Mucosa of gallbladder (tissue), 1 donor: ENCODE measurements around the gene KRTAP2-3. TPM values are rescaled to one million over a fixed set of nuclear protein-coding genes. Genes with fewer than 3 reads are reported as not detected.

Experiments used
- DNase-seq: peaks from one replicate; pipeline ENCODE4 v3.0.0-alpha.2; 2020; ENCODE audit warnings: low spot score
- total RNA-seq: library from RNA; stranded (reverse); gene quantifications from one replicate; pipeline ENCODE4 v1.2.1, GENCODE V29; 2021
- donor health status: DM: no; HTN: no; CAD: no.

Gene KRTAP2-3
- total RNA-seq, 1 donor from 2014 or later = not detected

GRCh38 chr17:41029633-41030245, 30.2 kb downstream of the KRTAP2-3 start, which contains the start of gene KRTAP1-4:
Gene KRTAP1-4, minus strand, starts transcription at chr17:41030195. Its CDS starts 117 bp downstream, at chr17:41030078.
- DNase-seq = no peak

GRCh38 chr17:41026715-41027471, 33.0 kb downstream of the KRTAP2-3 start, which contains the start of gene KRTAP1-5:
Gene KRTAP1-5, minus strand, starts transcription at chr17:41027208. Its CDS starts 53 bp downstream, at chr17:41027155.
- no peak for DNase-seq

- DNase-seq = no peak
Measured at GRCh38 chr17:41024697-41025096, 35.2 kb downstream of the KRTAP2-3 start.

- no peak for DNase-seq
Measured at GRCh38 chr17:41020336-41020735, 39.6 kb downstream of the KRTAP2-3 start.

GRCh38 chr17:41019415-41019814, 40.5 kb downstream of the KRTAP2-3 start:
- no peak for DNase-seq

GRCh38 chr17:41018541-41018940, 41.4 kb downstream of the KRTAP2-3 start:
- no peak for DNase-seq

- no peak for DNase-seq
Measured at GRCh38 chr17:41016578-41017215, 43.2 kb downstream of the KRTAP2-3 start.

- no peak for DNase-seq
Measured at GRCh38 chr17:41015454-41015853, 44.5 kb downstream of the KRTAP2-3 start.

- no peak for DNase-seq
Measured at GRCh38 chr17:41013606-41014005, 46.3 kb downstream of the KRTAP2-3 start.

- DNase-seq = no peak
Measured at GRCh38 chr17:41013181-41013580, 46.7 kb downstream of the KRTAP2-3 start.

GRCh38 chr17:41012326-41013120, 47.4 kb downstream of the KRTAP2-3 start:
- DNase-seq = no peak

- DNase-seq = no peak
Measured at GRCh38 chr17:41010441-41010840, 49.5 kb downstream of the KRTAP2-3 start.

GRCh38 chr17:41009936-41010335, 50.0 kb downstream of the KRTAP2-3 start:
- DNase-seq = no peak

- no peak for DNase-seq
Measured at GRCh38 chr17:41009301-41009760, 50.6 kb downstream of the KRTAP2-3 start.

Other genes with a start within 250 kb of the KRTAP2-3 start
- gene KRT10, start 237.5 kb downstream of the KRTAP2-3 start, total RNA-seq = 30.1 TPM
- gene KRT12, start 192.9 kb downstream of the KRTAP2-3 start, total RNA-seq = not detected
- 0.32 TPM for gene KRT20, start 174.9 kb downstream of the KRTAP2-3 start, total RNA-seq
- 7.0 TPM for gene KRT23, start 122.5 kb downstream of the KRTAP2-3 start, total RNA-seq
- not detected for gene KRT39, start 93.2 kb downstream of the KRTAP2-3 start, total RNA-seq
- gene KRT40, start 75.8 kb downstream of the KRTAP2-3 start, total RNA-seq = not detected
- not detected for gene KRTAP3-3, start 66.0 kb downstream of the KRTAP2-3 start, total RNA-seq
- gene KRTAP3-2, start 60.2 kb downstream of the KRTAP2-3 start, total RNA-seq = not detected
- not detected for gene KRTAP3-1, start 51.0 kb downstream of the KRTAP2-3 start, total RNA-seq
- not detected for gene KRTAP1-5, start 32.9 kb downstream of the KRTAP2-3 start, total RNA-seq
- gene KRTAP1-4, start 29.9 kb downstream of the KRTAP2-3 start, total RNA-seq = not detected
- gene KRTAP1-3, start 25.2 kb downstream of the KRTAP2-3 start, total RNA-seq = not detected
- not detected for gene KRTAP1-1, start 18.7 kb downstream of the KRTAP2-3 start, total RNA-seq
- gene KRTAP2-1, start 12.8 kb downstream of the KRTAP2-3 start, total RNA-seq = not detected
- gene KRTAP2-2, start 4.9 kb downstream of the KRTAP2-3 start, total RNA-seq = not detected
- gene KRTAP2-4, start 5.8 kb upstream of the KRTAP2-3 start, total RNA-seq = not detected
- gene KRTAP4-7, start 24.0 kb upstream of the KRTAP2-3 start, total RNA-seq = not detected
- not detected for gene KRTAP4-8, start 38.0 kb upstream of the KRTAP2-3 start, total RNA-seq
- not detected for gene KRTAP4-16, start 42.1 kb upstream of the KRTAP2-3 start, total RNA-seq
- gene KRTAP4-9, start 45.3 kb upstream of the KRTAP2-3 start, total RNA-seq = not detected
- not detected for gene KRTAP4-11, start 58.3 kb upstream of the KRTAP2-3 start, total RNA-seq
- not detected for gene KRTAP4-12, start 64.1 kb upstream of the KRTAP2-3 start, total RNA-seq
- gene KRTAP4-6, start 80.4 kb upstream of the KRTAP2-3 start, total RNA-seq = not detected
- gene KRTAP4-5, start 89.7 kb upstream of the KRTAP2-3 start, total RNA-seq = not detected
- not detected for gene KRTAP4-4, start 100.6 kb upstream of the KRTAP2-3 start, total RNA-seq
- not detected for gene KRTAP4-3, start 108.1 kb upstream of the KRTAP2-3 start, total RNA-seq
- not detected for gene KRTAP4-2, start 118.1 kb upstream of the KRTAP2-3 start, total RNA-seq
- gene KRTAP4-1, start 124.8 kb upstream of the KRTAP2-3 start, total RNA-seq = not detected
- not detected for gene KRTAP9-1, start 129.8 kb upstream of the KRTAP2-3 start, total RNA-seq
- not detected for gene KRTAP9-2, start 166.5 kb upstream of the KRTAP2-3 start, total RNA-seq
- not detected for gene KRTAP9-3, start 172.3 kb upstream of the KRTAP2-3 start, total RNA-seq
- not detected for gene KRTAP9-8, start 177.9 kb upstream of the KRTAP2-3 start, total RNA-seq
- not detected for gene KRTAP9-4, start 189.6 kb upstream of the KRTAP2-3 start, total RNA-seq
- gene KRTAP9-9, start 195.3 kb upstream of the KRTAP2-3 start, total RNA-seq = not detected
- gene KRTAP9-6, start 205.3 kb upstream of the KRTAP2-3 start, total RNA-seq = not detected
- gene KRTAP9-7, start 215.6 kb upstream of the KRTAP2-3 start, total RNA-seq = not detected
- not detected for gene KRTAP29-1, start 242.7 kb upstream of the KRTAP2-3 start, total RNA-seq
- gene KRTAP16-1, start 249.2 kb upstream of the KRTAP2-3 start, total RNA-seq = not detected